Measurements from ENCODE around the gene SREBF1. TPM values are rescaled to one million over a fixed set of nuclear protein-coding genes. Genes with fewer than 3 reads are reported as not detected.

The SREBF1 gene
- total RNA-seq, 1 donor from 2014 or later, result 81.2 TPM

DNA sequence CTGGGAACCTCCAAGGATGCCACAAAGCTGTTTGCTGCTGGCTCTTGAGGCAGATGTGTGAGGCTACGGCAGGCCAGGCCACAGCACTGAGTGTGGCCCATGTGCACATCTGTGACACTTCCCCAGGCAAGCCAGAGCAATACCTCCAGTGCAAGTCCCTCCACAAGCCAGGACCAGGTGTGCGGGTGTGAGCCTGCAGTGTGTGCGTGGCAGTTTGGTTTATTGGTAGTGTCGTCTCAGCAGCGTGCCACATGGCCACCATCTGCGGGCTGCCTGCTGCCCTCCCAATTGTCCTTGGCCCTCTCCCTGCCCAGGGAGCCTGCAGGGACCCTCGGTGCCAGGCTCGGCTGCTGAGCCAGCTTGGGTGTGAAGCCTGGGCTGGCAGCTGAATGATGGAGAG is 9.9 kb upstream of the SREBF1 start:
- TF ChIP-seq, protein P1, sequence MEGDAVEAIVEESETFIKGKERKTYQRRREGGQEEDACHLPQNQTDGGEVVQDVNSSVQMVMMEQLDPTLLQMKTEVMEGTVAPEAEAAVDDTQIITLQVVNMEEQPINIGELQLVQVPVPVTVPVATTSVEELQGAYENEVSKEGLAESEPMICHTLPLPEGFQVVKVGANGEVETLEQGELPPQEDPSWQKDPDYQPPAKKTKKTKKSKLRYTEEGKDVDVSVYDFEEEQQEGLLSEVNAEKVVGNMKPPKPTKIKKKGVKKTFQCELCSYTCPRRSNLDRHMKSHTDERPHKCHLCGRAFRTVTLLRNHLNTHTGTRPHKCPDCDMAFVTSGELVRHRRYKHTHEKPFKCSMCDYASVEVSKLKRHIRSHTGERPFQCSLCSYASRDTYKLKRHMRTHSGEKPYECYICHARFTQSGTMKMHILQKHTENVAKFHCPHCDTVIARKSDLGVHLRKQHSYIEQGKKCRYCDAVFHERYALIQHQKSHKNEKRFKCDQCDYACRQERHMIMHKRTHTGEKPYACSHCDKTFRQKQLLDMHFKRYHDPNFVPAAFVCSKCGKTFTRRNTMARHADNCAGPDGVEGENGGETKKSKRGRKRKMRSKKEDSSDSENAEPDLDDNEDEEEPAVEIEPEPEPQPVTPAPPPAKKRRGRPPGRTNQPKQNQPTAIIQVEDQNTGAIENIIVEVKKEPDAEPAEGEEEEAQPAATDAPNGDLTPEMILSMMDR (conservative IDR thresholded peaks at IDR 0.05), result no peak
- Mint-ChIP-seq H3K4me1 (ENCODE audit: unreplicated experiment) (peaks cover 28% of the 10 kb centered on the region), H3K27me3 (no peaks in the 10 kb centered on the region), H3K27ac (no peak overlapping the region), H3K36me3 (no peaks in the 10 kb centered on the region), H3K4me3 (no peak overlapping the region), H3K9me3 (no peaks in the 10 kb centered on the region)
- no peak for DNase-seq (ENCODE audit: extremely low spot score, unreplicated experiment)

DNA sequence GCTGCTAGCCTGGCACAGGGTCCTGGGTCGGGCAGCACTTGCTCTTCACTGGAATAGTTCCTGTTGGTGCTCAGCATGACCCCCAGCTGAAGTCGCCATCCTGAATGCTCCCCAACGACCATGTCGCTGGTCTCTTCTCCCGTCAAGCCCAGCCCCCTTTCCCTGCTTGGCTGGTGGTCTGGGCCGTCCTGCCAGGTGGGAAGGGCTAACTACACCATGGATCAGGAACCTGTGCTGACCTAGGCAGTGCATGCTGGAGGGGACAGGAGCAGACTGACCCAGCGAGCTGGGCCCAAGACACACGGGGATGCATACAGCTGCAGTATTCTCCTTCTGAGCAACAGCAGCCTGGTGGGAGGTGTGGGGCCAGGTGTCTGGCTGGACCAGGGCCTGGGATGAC is 9.2 kb upstream of the SREBF1 start:
- H3K4me3 Mint-ChIP-seq, result no peak overlapping the region
- H3K4me1 Mint-ChIP-seq (ENCODE audit: unreplicated experiment), result peaks cover 25% of the 10 kb centered on the region
- no peaks in the 10 kb centered on the region for H3K36me3 Mint-ChIP-seq
- no peak overlapping the region for H3K27ac Mint-ChIP-seq
- TF ChIP-seq, protein P1 (conservative IDR thresholded peaks at IDR 0.05), result no peak
- H3K27me3 Mint-ChIP-seq, result no peaks in the 10 kb centered on the region
- H3K9me3 Mint-ChIP-seq, result no peaks in the 10 kb centered on the region
- DNase-seq (ENCODE audit: extremely low spot score, unreplicated experiment), result no peak

DNA sequence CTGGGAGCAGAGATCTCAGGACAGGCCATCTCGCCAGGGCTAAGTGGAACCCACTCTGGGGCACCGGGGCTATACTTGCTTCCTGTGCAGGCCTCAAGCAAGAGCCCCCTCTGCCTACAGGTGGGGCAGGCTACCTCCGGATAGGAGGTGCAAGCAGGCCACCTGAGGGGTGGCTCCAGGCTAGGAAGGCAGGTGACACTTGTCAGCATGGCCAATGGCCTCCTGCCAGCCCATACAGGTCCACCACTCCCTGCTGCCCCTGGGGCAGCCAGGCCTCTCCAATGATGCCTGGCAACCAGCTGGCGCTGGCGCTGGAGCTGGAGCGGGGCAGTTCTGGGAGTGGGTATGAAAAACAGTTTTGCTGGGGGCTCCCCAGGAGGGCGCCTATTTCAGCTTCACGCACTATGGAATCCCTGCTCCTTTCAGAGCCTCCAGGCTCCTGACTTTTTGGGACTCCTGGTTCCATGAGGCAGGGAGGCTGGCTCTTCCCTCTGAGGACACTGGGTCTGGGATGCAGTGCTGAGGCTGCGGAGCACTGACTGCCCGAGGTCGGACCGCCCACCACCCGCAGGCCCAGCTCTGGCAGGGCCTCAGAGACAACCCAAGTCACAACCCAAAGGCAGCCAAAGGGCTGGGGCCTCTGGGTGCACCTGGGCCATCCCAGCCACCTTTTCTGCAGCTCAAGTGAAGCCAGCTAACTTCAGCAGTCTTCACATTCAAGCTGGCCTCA is 8.4 kb upstream of the SREBF1 start:
- H3K27me3 Mint-ChIP-seq, result no peaks in the 10 kb centered on the region
- H3K9me3 Mint-ChIP-seq, result no peaks in the 10 kb centered on the region
- no peak for DNase-seq (ENCODE audit: extremely low spot score, unreplicated experiment)
- no peak overlapping the region for H3K4me3 Mint-ChIP-seq
- H3K36me3 Mint-ChIP-seq, result no peaks in the 10 kb centered on the region
- TF ChIP-seq, protein P1 (conservative IDR thresholded peaks at IDR 0.05), result no peak
- H3K4me1 Mint-ChIP-seq (ENCODE audit: unreplicated experiment), result peaks cover 20% of the 10 kb centered on the region
- no peak overlapping the region for H3K27ac Mint-ChIP-seq

DNA sequence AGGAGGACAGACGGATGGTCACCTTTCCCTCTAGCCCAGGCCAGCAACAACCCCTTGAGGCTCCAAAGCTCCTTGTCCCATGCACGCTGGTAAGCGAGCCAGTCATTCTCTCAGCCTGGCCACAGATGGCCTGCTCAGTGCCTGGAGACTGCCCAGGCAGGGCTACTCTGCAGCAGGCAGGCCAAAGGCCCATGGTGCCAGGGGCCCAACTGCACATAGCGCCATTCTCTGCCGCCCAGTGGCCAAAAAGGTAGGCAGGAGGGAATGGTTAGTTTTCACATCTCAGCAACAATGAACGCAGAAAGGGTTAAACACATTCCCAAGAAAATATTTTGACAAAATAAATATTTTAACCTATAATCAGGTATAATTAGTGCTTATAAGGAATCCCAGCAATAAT is 7.7 kb upstream of the SREBF1 start:
- DNase-seq (ENCODE audit: extremely low spot score, unreplicated experiment), result no peak
- no peaks in the 10 kb centered on the region for H3K27me3 Mint-ChIP-seq
- H3K36me3 Mint-ChIP-seq, result no peaks in the 10 kb centered on the region
- H3K4me1 Mint-ChIP-seq (ENCODE audit: unreplicated experiment), result peaks cover 18% of the 10 kb centered on the region
- H3K4me3 Mint-ChIP-seq, result no peak overlapping the region
- no peak overlapping the region for H3K27ac Mint-ChIP-seq
- TF ChIP-seq, protein P1 (conservative IDR thresholded peaks at IDR 0.05), result no peak
- H3K9me3 Mint-ChIP-seq, result no peaks in the 10 kb centered on the region

DNA sequence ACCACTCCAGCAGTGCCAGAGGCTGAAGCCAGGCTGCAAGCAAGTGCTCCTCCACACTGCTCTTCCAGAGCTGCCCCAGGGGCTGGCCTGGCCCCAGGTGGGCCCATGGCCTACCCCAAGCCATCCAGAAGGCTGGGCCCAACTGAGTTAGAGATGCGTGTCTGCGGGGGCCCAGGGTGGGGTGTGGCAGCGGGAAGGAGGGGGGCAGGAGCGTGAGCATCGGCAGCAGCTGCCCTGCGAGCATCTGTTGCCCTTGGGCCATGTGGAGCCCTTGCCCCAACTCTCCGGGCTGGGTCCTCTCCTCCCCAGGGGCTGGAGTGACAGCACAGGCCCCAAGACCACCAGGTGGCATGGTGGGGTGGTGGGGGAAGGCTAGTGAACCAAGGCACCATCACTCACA is 7.3 kb upstream of the SREBF1 start:
- Mint-ChIP-seq H3K27ac (no peak overlapping the region), H3K4me1 (ENCODE audit: unreplicated experiment) (peaks cover 22% of the 10 kb centered on the region), H3K36me3 (no peaks in the 10 kb centered on the region), H3K27me3 (no peaks in the 10 kb centered on the region), H3K9me3 (no peaks in the 10 kb centered on the region), H3K4me3 (no peak overlapping the region)
- no peak for DNase-seq (ENCODE audit: extremely low spot score, unreplicated experiment)
- TF ChIP-seq, protein P1 (conservative IDR thresholded peaks at IDR 0.05), result no peak
